ENCODE data around the gene NUBP2.

- TF ChIP-seq, protein P1, sequence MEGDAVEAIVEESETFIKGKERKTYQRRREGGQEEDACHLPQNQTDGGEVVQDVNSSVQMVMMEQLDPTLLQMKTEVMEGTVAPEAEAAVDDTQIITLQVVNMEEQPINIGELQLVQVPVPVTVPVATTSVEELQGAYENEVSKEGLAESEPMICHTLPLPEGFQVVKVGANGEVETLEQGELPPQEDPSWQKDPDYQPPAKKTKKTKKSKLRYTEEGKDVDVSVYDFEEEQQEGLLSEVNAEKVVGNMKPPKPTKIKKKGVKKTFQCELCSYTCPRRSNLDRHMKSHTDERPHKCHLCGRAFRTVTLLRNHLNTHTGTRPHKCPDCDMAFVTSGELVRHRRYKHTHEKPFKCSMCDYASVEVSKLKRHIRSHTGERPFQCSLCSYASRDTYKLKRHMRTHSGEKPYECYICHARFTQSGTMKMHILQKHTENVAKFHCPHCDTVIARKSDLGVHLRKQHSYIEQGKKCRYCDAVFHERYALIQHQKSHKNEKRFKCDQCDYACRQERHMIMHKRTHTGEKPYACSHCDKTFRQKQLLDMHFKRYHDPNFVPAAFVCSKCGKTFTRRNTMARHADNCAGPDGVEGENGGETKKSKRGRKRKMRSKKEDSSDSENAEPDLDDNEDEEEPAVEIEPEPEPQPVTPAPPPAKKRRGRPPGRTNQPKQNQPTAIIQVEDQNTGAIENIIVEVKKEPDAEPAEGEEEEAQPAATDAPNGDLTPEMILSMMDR (conservative IDR thresholded peaks at IDR 0.05; ENCODE audit: low read depth, low read length): no peak
- no peak for TF ChIP-seq EZH2 (IDR thresholded peaks at IDR 0.05; ENCODE audit: borderline replicate concordance, low read depth, low read length, poor library complexity, severe bottlenecking)
These were observed 3.7 kb downstream of the NUBP2 start for GRCh38 chr16:1786242-1787055.
